Suppressor macrophage treated with lipopolysaccharide for 4 hours (primary cell): ENCODE results near the gene NUDCD3.

Experiments used
- DNase-seq: peaks from one replicate; pipeline ENCODE4 v3.0.0-alpha.2; 2020

The NUDCD3 gene

DNA sequence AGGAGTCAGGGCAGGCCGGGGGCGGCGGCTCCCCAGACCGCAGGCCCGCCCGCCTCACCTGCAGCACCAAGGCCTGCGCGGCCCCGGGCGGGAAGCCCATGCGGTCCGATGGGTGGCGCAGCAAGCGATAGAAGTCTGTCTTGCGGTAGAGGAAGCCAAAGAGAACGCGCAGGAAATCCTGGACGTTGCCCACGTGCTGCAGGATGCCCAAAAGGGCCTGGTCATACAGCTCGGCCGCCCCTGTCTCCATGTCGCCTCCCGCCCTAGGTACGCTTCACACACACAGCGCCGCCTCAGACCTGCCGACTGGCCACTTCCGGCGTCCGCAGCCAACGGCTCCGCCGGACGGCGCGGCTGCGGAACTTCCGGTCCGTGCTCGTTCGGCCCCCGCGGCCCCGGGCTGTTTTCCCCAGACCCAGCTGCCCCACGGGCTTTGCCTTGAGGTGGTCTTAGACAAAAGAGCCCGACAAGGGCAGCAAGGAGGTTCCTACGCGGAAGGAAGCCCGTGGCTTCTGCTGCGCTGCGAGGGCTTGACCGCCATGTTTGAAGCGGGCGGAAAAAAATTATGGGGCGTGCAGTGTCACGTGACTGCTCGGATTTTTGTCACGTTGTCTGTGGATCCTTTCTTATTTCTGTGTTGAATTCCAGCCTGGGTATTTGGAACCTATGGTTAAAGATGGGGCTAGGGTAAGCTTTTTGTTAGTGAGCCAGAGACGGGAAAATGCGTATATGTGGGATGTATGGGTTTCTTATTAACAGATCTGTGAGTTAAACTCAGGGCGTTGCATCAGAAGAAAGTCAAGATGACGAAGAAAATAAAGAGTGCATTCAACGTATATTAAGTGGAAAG lies at the start of gene NUDCD3:
TSS of gene NUDCD3 (minus strand) at position 308 of the 850 bp plus-strand sequence. CDS start at position 250, 58 bp downstream.
- DNase-seq: peak; percentile 85

DNA sequence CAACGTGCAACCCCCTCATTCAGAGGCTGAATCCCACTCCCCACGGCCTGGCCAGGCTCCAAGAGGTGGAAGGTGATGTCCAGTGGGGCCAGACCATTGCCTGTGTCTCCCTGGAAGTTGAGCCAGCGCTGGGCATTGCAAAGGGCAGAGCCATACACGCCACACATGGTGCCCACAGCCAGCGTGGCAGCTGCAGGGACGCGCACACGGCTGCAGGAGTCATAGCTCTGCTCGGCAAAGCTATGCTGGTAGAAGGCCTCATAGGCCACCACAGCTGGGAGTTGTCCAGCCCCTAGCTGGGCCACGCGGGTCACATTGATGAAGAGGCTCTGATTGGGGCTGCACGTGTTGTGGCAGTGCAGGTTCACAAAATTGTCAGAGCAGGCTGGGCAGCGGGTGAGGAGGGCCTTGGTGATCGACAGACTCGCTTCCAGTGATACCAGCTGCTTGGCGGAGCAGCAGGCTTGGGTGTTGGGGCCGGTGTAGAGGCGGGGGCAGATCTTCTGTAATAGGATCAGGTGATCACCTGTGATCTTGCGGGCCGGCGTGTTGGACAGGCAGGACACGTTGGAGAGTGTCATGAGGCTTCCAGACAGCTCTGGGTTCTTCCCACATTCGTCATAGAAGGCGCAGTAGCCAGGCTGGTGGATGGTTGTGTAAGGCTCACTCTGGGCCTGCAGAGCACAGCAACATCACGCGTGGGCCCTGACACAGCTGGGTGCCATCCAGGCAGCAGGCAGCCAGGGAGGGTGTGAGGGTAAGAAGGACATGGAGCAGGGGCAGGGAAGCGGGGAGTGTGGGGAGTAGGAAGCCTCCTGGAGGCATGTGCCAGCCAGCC lies 49.4 kb upstream of the NUDCD3 start:
- DNase-seq: no peak

- DNase-seq: no peak
Measured at GRCh38 chr7:44538798-44539668, 48.6 kb upstream of the NUDCD3 start.

DNA sequence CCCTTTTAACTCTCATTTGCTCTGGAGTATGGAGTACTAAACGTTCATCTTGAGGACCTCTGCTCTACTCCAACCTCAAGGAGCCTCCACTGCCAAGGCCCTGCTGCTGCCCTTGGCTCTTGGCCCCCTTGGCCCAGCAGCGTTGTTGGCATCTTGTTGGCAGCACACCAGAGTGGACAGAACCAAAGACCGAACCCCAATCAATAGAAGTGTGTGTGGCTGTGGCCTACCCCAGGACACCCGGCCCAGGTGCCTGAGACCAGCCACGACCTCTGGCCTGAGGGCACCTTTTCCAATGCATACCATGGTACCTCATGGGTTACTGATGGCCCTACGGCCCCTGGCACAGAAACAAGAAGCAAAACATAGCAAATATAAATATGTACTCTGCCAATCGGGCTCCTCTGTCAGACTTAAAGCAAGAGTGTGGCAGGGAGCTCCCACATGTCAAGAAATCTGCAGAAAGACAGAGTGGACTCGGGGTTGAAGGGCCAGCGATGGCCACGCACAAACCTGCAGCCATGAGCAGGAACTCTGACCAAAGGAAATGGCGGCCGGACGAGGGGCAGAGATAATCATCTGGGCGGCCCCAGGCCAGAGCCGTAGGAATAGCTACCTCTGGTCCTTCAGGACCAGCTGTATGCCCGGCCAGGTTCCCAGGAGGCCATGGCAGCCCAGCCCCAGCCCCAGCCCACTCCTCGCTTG lies 47.8 kb upstream of the NUDCD3 start:
- DNase-seq: no peak

GRCh38 chr7:44537442-44537841 lies 47.0 kb upstream of the NUDCD3 start:
- DNase-seq: no peak

DNA sequence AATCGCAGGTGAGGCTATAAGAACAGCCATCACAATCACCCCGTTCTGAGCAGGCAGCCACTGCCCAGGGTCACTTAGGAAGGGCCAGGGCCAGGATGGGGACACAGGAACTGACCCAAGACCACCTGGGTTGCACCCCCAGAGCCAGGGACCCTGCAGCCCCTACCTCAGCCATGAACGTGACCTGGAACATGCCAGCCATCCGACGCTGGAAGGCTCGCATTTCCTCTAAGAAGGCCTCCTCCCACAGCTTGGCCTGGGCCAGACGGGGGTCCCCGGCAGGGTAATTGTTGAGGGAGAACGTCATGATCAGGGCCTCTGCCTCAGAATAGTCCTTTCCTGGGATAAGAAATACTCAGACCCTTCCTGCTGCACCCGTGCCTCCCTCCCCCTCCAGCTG lies 45.6 kb upstream of the NUDCD3 start:
- DNase-seq: no peak

- DNase-seq: no peak
Measured at GRCh38 chr7:44535348-44536064, 45.0 kb upstream of the NUDCD3 start.

DNA sequence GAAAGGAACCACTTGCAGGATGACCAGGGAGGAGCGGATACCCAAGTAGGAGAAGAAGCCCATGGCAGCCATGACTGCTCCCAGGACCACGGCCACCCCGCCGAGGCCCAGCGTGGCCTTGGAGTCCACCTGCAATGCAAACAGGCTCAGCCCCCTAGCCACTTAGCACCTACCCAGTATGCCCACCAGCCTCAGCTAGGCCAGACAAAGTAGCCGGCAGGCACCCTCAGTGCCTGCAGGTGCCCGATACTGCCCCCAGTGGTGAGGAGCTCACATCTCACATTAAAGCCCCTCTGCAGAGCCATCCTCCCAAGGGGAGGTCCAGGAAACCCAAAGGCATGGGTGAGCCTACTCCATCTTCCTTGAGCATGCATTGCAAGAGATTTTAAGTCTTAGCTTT lies 44.0 kb upstream of the NUDCD3 start:
- DNase-seq: peak; percentile 61

DNA sequence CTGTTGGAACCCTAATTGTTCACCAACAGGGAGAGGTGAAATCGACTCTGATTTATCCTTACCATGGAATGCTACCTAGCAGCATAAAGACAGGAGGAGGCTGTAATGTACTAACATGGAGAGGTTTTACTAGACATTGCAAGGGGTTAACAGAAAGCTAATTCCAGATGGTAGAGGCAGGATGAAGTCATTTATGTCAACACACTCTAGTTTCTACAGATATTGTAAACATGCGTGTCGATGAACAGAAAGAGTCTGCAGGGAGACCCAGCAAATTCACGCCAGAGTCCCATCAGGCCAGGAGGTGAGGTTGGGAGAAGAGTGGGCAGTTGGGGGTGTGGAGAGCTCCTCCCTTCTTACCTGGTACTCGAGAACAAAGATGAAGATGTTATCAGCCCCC lies 43.6 kb upstream of the NUDCD3 start:
- DNase-seq: no peak

DNA sequence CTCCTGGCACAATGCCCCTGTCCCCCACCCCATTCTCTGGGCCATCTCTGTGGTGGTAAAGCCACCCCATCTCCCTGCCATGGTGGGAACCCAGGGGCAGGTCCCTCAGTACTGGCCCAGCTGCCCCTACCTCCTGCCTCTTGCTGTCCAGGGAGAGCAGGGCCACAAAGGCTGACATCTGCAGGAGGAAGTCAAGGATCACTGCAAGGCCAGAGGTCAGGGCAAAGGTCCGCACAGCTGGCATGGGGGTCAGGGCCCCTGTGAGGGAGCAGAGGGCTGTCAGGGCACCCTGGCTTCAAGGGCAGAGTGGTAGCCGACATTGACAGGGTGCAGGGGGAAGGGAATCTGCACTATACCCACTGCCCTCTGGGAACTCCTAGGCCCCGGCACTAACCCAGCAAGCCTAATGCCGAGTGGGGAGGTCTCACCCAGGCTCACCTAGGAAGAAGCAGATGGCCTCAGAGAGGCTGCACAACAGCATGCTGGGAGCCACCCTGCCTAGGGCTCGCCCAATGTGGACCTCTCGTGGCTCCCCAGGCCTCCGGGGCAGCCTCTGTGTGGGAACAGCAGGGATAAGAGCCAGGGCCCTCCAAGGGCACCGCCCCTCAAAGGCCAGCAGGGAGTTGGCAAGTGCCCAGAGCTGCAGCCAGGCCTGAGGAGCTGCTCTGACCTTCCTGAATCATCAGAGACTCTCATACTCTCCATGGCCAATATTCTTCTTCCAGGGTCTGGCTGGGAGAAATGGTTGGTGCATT lies 43.0 kb upstream of the NUDCD3 start:
- no peak for DNase-seq

DNA sequence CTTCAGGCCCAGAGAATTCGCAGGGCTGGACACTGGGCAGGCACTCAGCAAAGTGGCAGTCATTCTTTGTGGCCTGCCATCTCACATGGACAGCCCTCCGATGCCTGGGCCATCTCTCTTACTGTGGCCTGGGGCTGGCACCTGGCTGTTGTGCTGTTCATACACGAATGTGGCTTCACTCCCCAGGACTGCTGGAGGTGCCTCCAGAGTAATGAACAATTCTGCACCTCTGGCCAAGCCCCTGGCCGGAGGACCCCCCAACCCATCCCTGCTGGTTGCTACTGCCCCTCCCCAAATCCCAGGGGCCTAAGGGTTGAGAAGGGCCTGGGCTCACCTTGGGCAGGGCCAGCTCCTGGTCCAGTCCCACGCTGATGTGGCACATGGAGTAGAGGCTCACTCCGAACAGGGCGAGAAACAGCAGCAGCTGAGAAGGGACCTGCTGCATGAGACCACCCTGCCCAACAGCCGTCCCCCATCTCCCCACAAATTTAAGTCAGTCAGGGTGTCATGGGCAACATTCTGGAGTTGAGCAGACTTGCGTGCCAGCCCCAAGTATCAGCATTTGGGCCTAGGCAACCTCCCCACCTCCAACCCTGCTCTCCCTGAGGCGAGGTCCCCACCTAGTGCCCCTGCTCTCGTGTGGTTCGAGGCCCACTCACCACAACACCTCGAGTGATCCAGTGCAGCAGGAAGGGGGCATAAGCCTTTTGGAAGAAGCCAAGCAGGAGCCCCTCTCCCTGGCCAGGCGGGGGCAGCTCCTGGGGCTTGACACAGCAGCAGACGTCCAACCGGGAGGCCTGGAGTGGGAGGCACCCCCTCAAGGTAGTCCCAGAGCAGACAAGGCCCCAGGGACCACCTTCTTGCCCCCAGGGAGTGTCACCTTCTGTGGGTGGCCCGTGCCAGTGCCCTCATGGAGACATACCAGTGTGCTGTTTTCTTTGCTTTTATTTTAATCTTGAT lies 41.2 kb upstream of the NUDCD3 start:
- no peak for DNase-seq

DNA sequence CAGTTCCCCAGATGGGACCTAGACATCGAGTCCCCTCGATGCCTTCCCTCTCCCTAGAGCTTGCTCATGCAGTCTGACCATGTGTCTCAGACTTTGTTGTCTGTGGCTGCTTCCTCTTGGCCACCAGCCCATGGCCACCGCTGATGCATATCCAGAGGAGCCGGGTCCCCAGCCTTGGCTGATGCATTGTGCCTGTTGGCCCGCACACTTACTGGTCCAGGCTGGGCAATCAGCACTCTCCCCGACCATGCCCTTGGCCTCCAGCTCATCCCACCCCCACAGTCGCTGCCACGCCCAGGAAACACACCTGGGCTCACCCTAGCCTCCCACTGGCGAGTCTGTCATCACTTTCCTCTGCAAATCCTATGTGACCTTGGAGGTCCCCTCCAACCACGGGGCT lies 40.5 kb upstream of the NUDCD3 start:
- DNase-seq: no peak

DNA sequence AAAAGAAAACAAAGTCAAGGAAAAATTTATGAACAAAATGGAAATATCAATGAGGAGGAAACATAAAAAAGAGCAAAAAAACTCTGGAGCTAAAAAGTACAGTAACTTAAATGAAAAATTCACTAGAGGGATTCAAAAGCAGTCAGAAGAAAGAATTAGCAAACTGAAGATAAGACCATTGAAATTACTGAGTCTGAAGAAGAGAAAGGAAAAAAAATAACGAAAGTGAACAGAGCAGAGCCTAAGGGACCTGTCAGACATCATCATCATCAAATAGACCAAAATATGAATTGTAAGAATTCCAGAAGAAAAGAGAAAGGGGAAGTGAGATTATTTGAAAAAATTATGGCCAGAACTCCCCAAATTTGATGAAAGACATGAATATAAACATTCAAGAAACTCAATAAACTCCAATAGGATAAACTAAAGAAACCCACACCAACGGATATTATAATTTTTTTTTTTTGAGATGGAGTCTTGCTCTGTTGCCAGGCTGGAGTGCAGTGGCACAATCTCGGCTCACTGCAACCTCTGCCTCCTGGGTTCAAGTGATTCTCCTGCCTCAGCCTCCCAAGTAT lies 34.4 kb upstream of the NUDCD3 start:
- no peak for DNase-seq

DNA sequence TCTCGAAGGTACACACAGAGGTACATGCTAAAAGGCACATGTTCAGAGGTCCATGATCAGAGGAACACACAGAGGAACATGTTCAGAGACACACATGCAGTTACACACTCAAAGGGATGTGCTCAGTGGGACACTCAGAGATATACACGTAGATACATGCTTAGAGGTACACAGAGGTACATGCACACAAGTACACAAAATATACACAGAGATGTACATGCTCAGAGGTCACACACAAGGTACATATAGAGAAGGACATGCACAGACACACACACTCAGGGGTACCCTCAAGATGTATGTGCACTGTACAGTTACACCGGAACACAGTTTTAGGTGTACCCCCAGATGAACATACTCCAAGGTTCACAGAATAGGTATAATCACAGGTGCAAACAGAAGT lies 31.9 kb upstream of the NUDCD3 start:
- DNase-seq: no peak

DNA sequence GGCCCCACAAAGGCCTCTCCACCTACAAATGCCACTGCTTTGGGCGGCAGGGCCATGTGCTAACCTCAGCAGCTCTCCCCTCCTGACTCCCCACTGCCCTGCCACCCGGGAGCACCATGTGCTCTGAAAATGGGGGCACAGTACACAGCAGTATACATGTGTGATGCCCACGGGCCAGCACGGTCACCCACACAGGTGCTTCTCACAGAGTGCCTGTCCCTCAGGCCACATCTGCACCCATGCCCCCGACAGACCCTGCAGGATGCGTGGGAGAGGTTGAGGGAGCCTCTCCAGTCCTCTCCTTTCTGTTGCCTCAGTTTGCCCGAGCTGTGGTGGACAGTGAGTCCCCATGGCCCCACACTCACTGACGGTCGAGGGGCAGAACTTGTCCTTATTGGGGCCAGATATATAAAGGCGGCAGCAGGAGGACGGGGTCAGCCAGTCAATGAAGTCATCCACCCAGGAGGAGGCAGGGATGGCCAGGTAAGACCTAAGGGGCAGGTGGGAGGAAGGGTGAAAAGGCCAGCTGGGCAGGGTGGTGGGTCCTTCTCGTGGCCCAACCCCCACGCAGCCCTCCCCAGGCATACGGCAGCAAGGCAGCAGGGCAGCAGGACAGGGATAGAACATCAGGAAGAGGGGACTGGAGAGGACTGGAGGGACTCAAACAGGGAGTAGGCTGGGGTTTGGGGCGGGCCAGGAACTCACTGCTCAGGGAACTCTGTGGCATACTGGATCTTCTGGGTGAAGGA lies 31.1 kb upstream of the NUDCD3 start:
- no peak for DNase-seq

- DNase-seq: no peak
Measured at GRCh38 chr7:44520574-44520973, 30.1 kb upstream of the NUDCD3 start.

GRCh38 chr7:44519546-44519945 lies 29.1 kb upstream of the NUDCD3 start:
- DNase-seq: no peak

GRCh38 chr7:44518761-44519160 lies 28.3 kb upstream of the NUDCD3 start:
- no peak for DNase-seq

GRCh38 chr7:44517175-44517574 lies 26.7 kb upstream of the NUDCD3 start:
- DNase-seq: no peak
